GM18520 (cell line): ENCODE measurements around the gene POC1B.

Experiments used
- ATAC-seq: cut with Tn5 transposase; IDR thresholded peaks from one replicate; pipeline ENCODE4 v1.9.1; 2021; ENCODE audit not compliant: unreplicated experiment

Gene POC1B

GRCh38 chr12:89424389-89424788, 101.5 kb downstream of the POC1B start:
- ATAC-seq = no peak

GRCh38 chr12:89421092-89421835, 104.6 kb downstream of the POC1B start:
- ATAC-seq = no peak

- ATAC-seq = no peak
Measured at GRCh38 chr12:89418228-89418910, 107.5 kb downstream of the POC1B start.

GRCh38 chr12:89417246-89417977, 108.4 kb downstream of the POC1B start:
- no peak for ATAC-seq

- no peak for ATAC-seq
Measured at GRCh38 chr12:89416049-89416792, 109.6 kb downstream of the POC1B start.

GRCh38 chr12:89414851-89415250, 111.0 kb downstream of the POC1B start:
- ATAC-seq = no peak

- no peak for ATAC-seq
Measured at GRCh38 chr12:89414322-89414721, 111.5 kb downstream of the POC1B start.

- ATAC-seq = no peak
Measured at GRCh38 chr12:89413234-89413633, 112.6 kb downstream of the POC1B start.

GRCh38 chr12:89412665-89413064, 113.2 kb downstream of the POC1B start:
- ATAC-seq = no peak

GRCh38 chr12:89411846-89412245, 114.0 kb downstream of the POC1B start:
- ATAC-seq = no peak

GRCh38 chr12:89411234-89411633, 114.6 kb downstream of the POC1B start:
- ATAC-seq = no peak

- no peak for ATAC-seq
Measured at GRCh38 chr12:89405626-89406345, 120.1 kb downstream of the POC1B start.

GRCh38 chr12:89401433-89402058, 124.3 kb downstream of the POC1B start:
- ATAC-seq = no peak

GRCh38 chr12:89400415-89400814, 125.4 kb downstream of the POC1B start:
- ATAC-seq = no peak

- no peak for ATAC-seq
Measured at GRCh38 chr12:89395712-89396111, 130.1 kb downstream of the POC1B start.

GRCh38 chr12:89393551-89394121, 132.2 kb downstream of the POC1B start:
- no peak for ATAC-seq

GRCh38 chr12:89392391-89392790, 133.5 kb downstream of the POC1B start:
- no peak for ATAC-seq

GRCh38 chr12:89391726-89392336, 134.0 kb downstream of the POC1B start:
- ATAC-seq = no peak
